ENCODE measurements around the gene NFIA.

The NFIA gene

DNA sequence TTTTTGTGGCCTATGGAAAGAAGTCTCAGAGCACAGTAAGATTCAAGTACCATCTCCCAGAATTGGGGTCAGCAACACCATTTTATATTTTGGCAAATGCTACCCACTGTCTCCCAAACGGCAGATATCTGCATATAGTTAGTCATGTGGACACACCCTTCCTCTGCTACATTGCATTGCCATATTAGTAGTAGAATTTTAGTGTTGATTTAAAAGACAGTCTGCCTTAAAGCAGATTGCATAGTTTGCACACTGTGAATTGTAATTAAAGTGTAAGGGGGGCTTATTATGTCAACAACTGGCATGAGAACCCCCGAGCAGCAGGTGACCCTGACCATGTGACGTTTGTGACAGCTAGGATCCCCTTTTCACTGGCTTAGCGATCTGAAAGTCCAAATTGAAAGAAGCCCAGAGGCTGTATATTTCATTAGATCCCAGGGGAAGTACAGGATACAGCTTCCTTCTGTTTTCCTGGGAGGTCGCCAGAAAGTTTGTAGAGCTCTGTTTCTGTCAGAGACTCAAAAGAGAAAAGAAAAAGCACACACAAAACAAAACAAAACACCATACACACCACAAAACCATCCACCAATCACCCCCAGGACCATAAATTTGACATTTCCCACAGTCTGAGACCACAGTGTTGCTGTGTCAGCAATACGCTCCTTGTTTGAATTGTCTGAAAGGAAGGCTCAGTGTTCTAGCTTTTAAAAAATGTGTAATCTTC is 172.4 kb downstream of the NFIA start (continued):
- no peak for TF ChIP-seq GLI2 (tag by site-specific recombination; IDR thresholded peaks at IDR 0.05; ENCODE audit: borderline replicate concordance, low read depth)
- peak; percentile 79; the same call in 1 of the 2 replicates for TF ChIP-seq ZBTB20 (tag by site-specific recombination; IDR thresholded peaks at IDR 0.05)
- peak; percentile 71; the same call in 1 of the 2 replicates for TF ChIP-seq MZF1 (tag by site-specific recombination; IDR thresholded peaks at IDR 0.05; ENCODE audit: borderline replicate concordance)
- no peak for TF ChIP-seq ZNF654 (tag by site-specific recombination; IDR thresholded peaks at IDR 0.05; ENCODE audit: low read depth)
- TF ChIP-seq, protein P1, sequence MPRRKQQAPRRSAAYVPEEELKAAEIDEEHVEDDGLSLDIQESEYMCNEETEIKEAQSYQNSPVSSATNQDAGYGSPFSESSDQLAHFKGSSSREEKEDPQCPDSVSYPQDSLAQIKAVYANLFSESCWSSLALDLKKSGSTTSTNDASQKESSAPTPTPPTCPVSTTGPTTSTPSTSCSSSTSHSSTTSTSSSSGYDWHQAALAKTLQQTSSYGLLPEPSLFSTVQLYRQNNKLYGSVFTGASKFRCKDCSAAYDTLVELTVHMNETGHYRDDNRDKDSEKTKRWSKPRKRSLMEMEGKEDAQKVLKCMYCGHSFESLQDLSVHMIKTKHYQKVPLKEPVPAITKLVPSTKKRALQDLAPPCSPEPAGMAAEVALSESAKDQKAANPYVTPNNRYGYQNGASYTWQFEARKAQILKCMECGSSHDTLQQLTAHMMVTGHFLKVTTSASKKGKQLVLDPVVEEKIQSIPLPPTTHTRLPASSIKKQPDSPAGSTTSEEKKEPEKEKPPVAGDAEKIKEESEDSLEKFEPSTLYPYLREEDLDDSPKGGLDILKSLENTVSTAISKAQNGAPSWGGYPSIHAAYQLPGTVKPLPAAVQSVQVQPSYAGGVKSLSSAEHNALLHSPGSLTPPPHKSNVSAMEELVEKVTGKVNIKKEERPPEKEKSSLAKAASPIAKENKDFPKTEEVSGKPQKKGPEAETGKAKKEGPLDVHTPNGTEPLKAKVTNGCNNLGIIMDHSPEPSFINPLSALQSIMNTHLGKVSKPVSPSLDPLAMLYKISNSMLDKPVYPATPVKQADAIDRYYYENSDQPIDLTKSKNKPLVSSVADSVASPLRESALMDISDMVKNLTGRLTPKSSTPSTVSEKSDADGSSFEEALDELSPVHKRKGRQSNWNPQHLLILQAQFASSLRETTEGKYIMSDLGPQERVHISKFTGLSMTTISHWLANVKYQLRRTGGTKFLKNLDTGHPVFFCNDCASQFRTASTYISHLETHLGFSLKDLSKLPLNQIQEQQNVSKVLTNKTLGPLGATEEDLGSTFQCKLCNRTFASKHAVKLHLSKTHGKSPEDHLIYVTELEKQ (tag by site-specific recombination; IDR thresholded peaks at IDR 0.05; ENCODE audit: borderline replicate concordance) = no peak
- no peak for TF ChIP-seq ZNF423 (tag by site-specific recombination; IDR thresholded peaks at IDR 0.05)
- TF ChIP-seq PRDM1 (tag by site-specific recombination; IDR thresholded peaks at IDR 0.05) = no peak
- TF ChIP-seq, protein P2, sequence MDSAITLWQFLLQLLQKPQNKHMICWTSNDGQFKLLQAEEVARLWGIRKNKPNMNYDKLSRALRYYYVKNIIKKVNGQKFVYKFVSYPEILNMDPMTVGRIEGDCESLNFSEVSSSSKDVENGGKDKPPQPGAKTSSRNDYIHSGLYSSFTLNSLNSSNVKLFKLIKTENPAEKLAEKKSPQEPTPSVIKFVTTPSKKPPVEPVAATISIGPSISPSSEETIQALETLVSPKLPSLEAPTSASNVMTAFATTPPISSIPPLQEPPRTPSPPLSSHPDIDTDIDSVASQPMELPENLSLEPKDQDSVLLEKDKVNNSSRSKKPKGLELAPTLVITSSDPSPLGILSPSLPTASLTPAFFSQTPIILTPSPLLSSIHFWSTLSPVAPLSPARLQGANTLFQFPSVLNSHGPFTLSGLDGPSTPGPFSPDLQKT (IDR thresholded peaks at IDR 0.05; ENCODE audit: borderline replicate concordance, low read depth, low read length) = no peak
- no peak for TF ChIP-seq ZNF560 (tag by site-specific recombination; IDR thresholded peaks at IDR 0.05; ENCODE audit: borderline replicate concordance)
- peak; percentile 11 for TF ChIP-seq KLF10 (tag by site-specific recombination; IDR thresholded peaks at IDR 0.05)
- no peak for TF ChIP-seq HOXD13 (CRISPR knock-in tag; IDR thresholded peaks at IDR 0.05; ENCODE audit: borderline replicate concordance)
- TF ChIP-seq TRIM28 (IDR thresholded peaks at IDR 0.05; ENCODE audit: borderline replicate concordance, low read length) = no peak
- no peak for TF ChIP-seq ZBTB17 (tag by site-specific recombination; IDR thresholded peaks at IDR 0.05)
- TF ChIP-seq ZNF146 (tag by site-specific recombination; IDR thresholded peaks at IDR 0.05) = no peak
- no peak for TF ChIP-seq ZFP3 (tag by site-specific recombination; IDR thresholded peaks at IDR 0.05; ENCODE audit: low read depth)
- no peak for TF ChIP-seq BCL11B (tag by site-specific recombination; IDR thresholded peaks at IDR 0.05; ENCODE audit: low read depth)
- TF ChIP-seq ZNF658 (tag by site-specific recombination; IDR thresholded peaks at IDR 0.05) = no peak
- TF ChIP-seq ZNF292 (tag by site-specific recombination; IDR thresholded peaks at IDR 0.05; ENCODE audit: borderline replicate concordance, low read depth) = no peak
- TF ChIP-seq ZNF521 (tag by site-specific recombination; IDR thresholded peaks at IDR 0.05) = no peak
- no peak for TF ChIP-seq EGR2 (tag by site-specific recombination; IDR thresholded peaks at IDR 0.05; ENCODE audit: low read depth)
- no peak for TF ChIP-seq HOXC10 (CRISPR knock-in tag; IDR thresholded peaks at IDR 0.05)
- TF ChIP-seq ZNF266 (tag by site-specific recombination; IDR thresholded peaks at IDR 0.05; ENCODE audit: low read depth) = no peak
- TF ChIP-seq ZNF664 (tag by site-specific recombination; IDR thresholded peaks at IDR 0.05) = no peak
- TF ChIP-seq, protein P3, sequence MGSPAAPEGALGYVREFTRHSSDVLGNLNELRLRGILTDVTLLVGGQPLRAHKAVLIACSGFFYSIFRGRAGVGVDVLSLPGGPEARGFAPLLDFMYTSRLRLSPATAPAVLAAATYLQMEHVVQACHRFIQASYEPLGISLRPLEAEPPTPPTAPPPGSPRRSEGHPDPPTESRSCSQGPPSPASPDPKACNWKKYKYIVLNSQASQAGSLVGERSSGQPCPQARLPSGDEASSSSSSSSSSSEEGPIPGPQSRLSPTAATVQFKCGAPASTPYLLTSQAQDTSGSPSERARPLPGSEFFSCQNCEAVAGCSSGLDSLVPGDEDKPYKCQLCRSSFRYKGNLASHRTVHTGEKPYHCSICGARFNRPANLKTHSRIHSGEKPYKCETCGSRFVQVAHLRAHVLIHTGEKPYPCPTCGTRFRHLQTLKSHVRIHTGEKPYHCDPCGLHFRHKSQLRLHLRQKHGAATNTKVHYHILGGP (tag by site-specific recombination; IDR thresholded peaks at IDR 0.05) = no peak
- no peak for TF ChIP-seq ZNF302 (tag by site-specific recombination; IDR thresholded peaks at IDR 0.05; ENCODE audit: low read depth)

All from HEK293 (cell line).